Neural cell (in vitro differentiated cells): ENCODE results near the gene ACAD9. TPM values are rescaled to one million over a fixed set of nuclear protein-coding genes. Genes with fewer than 3 reads are reported as not detected.

ENCODE experiments used
- H2AFZ ChIP-seq: fragments of 200-600, 300-800 bp; sonication (generic), shearing (Covaris generic); 2 replicates; pipeline ENCODE4 v1.6.0; 2014; ENCODE audit warnings: low read depth, mild to moderate bottlenecking, antibody characterized with exemption, low read length, moderate library complexity
- H3F3A ChIP-seq: fragments of 200-600 bp; shearing (Covaris generic); 2 replicates; pipeline ENCODE4 v1.6.1; 2016; ENCODE audit warnings: mild to moderate bottlenecking, moderate library complexity, mixed read lengths, antibody characterized with exemption, low read length; ENCODE audit not compliant: insufficient read depth, poor library complexity, severe bottlenecking
- H3K27ac ChIP-seq: fragments of 200-600, 300-800 bp; sonication (generic), shearing (Covaris generic); 2 replicates; pipeline ENCODE4 v1.5.1; 2014; ENCODE audit warnings: mild to moderate bottlenecking, low read length, moderate library complexity
- H3K27me3 ChIP-seq: fragments of 300-800, 200-600 bp; sonication (generic), shearing (Covaris generic); 2 replicates; pipeline ENCODE4 v1.6.0; 2014; ENCODE audit warnings: mild to moderate bottlenecking, low read depth, low read length, moderate library complexity; ENCODE audit not compliant: insufficient read depth
- H3K36me3 ChIP-seq: fragments of 300-800, 200-600 bp; sonication (generic), shearing (Covaris generic); 2 replicates; pipeline ENCODE4 v1.5.1; 2014; ENCODE audit warnings: mild to moderate bottlenecking, antibody characterized with exemption, low read length, moderate library complexity; ENCODE audit not compliant: insufficient read depth
- H3K4me2 ChIP-seq: fragments of 300-800, 200-600 bp; sonication (generic), shearing (Covaris generic); 2 replicates; pipeline ENCODE4 v1.6.0; 2014; ENCODE audit warnings: mild to moderate bottlenecking, low read length
- H3K4me3 ChIP-seq: fragments of 300-800, 200-600 bp; sonication (generic), shearing (Covaris generic); 2 replicates; pipeline ENCODE4 v1.5.1; 2014; ENCODE audit warnings: mild to moderate bottlenecking, low read length, moderate library complexity
- H3K79me2 ChIP-seq: fragments of 200-600 bp; shearing (Covaris generic); replicated peaks from 2 replicates; pipeline ENCODE4 v1.6.0; 2014; ENCODE audit warnings: mild to moderate bottlenecking, low read length, moderate library complexity; ENCODE audit not compliant: insufficient read depth
- H3K9ac ChIP-seq: fragments of 300-800, 200-600 bp; sonication (generic), shearing (Covaris generic); 2 replicates; pipeline ENCODE4 v1.6.1; 2016; ENCODE audit warnings: mild to moderate bottlenecking, low read length, mixed read lengths
- H3K9me2 ChIP-seq: fragments of 200-600 bp; shearing (Covaris generic); 2 replicates; pipeline ENCODE4 v1.6.1; 2016; ENCODE audit warnings: mild to moderate bottlenecking, low read length, mixed read lengths; ENCODE audit not compliant: insufficient read depth
- H3K9me3 ChIP-seq: fragments of 200-600, 300-800 bp; sonication (generic), shearing (Covaris generic); 2 replicates; pipeline ENCODE4 v1.6.1; 2016; ENCODE audit warnings: mild to moderate bottlenecking, mixed run types, low read length, moderate library complexity, mixed read lengths
- H4K20me1 ChIP-seq: fragments of 200-600 bp; shearing (Covaris generic); 2 replicates; pipeline ENCODE4 v1.6.1; 2016; ENCODE audit warnings: mild to moderate bottlenecking, mixed run types; ENCODE audit not compliant: insufficient read depth
- EP300 ChIP-seq: fragments of 450-650 bp; conservative IDR thresholded peaks from 2 replicates; pipeline ENCODE4 v1.6.1; 2014; ENCODE audit warnings: antibody characterized with exemption, mild to moderate bottlenecking, moderate library complexity; ENCODE audit not compliant: poor library complexity, severe bottlenecking
- EZH2 ChIP-seq: fragments of 200-600, 300-800 bp; shearing (Covaris generic), sonication (generic); IDR thresholded peaks from 2 replicates; pipeline ENCODE4 v1.6.1; 2014; ENCODE audit warnings: antibody characterized with exemption, low read length, borderline replicate concordance, mild to moderate bottlenecking; ENCODE audit not compliant: insufficient read depth, poor library complexity, severe bottlenecking
- MXI1 ChIP-seq: fragments of 450-650 bp; conservative IDR thresholded peaks from 2 replicates; pipeline ENCODE4 v1.6.1; 2014; ENCODE audit warnings: antibody characterized with exemption, mild to moderate bottlenecking; ENCODE audit not compliant: poor library complexity, severe bottlenecking
- POLR2AphosphoS5 ChIP-seq: IDR thresholded peaks from 2 replicates; pipeline ENCODE4 v1.6.1; 2012
- RAD21 ChIP-seq: fragments of 450-650 bp; conservative IDR thresholded peaks from 2 replicates; pipeline ENCODE4 v1.6.1; 2014; ENCODE audit warnings: antibody characterized with exemption, mild to moderate bottlenecking, moderate library complexity
- SMC3 ChIP-seq: fragments of 450-650 bp; conservative IDR thresholded peaks from 2 replicates; pipeline ENCODE4 v1.6.1; 2014; ENCODE audit warnings: antibody characterized with exemption, mild to moderate bottlenecking, moderate library complexity; ENCODE audit not compliant: poor library complexity
- TAF1 ChIP-seq: IDR thresholded peaks from 2 replicates; pipeline ENCODE4 v1.6.1; 2012; ENCODE audit warnings: low read depth
- polyA plus RNA-seq: library from polyadenylated mRNA; depleted of rRNA; stranded (reverse); fragments of >200 nt; gene quantifications from 2 replicates; pipeline ENCODE4 v1.2.3, GENCODE V29; 2014
- TF ChIP-seq, protein P1 (sequence below): IDR thresholded peaks from 2 replicates; pipeline ENCODE4 v1.6.1; 2012; ENCODE audit warnings: borderline replicate concordance
- TF ChIP-seq, protein P2 (sequence below): fragments of 450-650 bp; IDR thresholded peaks from 2 replicates; pipeline ENCODE4 v1.5.1; 2014; ENCODE audit warnings: antibody characterized with exemption, mild to moderate bottlenecking, moderate library complexity; ENCODE audit not compliant: poor library complexity, severe bottlenecking

The ACAD9 gene
- polyA plus RNA-seq, 1 donor from 2014 or later = 33.5 TPM

DNA sequence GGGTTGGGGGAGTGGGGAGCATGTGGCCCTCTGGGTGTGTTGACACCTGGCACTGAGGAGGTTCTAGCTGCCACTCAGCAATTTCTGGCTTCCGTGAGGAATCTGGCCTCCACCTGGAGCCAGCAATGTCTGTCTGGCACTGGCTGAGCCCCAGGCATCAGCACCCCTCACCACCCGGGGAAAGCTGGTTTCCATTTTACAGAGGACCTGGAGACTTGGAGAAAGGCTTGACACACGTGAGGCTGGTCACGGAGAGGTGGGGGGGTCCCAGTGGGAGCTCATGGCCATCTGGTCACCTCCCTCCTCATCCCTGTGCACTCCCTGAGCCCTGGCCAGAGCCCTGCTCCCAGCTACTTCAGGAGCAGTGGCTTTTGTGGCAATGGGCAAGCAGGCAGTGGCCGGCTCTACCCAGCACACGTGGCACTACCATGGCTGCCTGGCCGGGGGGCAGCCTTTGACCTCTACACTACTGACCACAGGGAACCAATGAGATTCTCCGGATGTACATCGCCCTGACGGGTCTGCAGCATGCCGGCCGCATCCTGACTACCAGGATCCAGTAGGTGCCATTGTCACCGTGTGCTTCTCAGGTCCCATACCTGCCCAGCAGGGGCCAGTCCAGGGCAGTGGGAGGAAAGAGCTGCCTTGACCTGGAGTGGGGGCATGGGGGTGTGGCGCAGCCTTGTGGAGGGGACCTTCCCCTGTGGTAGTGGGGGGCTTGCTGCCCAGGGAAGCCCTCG is 28.5 kb downstream of the ACAD9 start:
- Histone ChIP-seq H3K27ac (no peak overlapping the region), H3K9me2 (no peaks in the 10 kb centered on the region), H3K36me3 (no peaks in the 10 kb centered on the region), H3K27me3 (no peaks in the 10 kb centered on the region), H3K9ac (no peak overlapping the region), H3K4me3 (no peak overlapping the region), H3F3A (no peaks in the 10 kb centered on the region), H4K20me1 (no peaks in the 10 kb centered on the region), H2AFZ (no peak overlapping the region), H3K79me2 (no peaks in the 10 kb centered on the region), H3K4me2 (no peak overlapping the region), H3K9me3 (no peaks in the 10 kb centered on the region)
- TF ChIP-seq EZH2 (no peak), TAF1 (no peak), RAD21 (no peak), POLR2AphosphoS5 (no peak), EP300 (no peak), SMC3 (no peak), MXI1 (no peak)
- TF ChIP-seq, protein P1, sequence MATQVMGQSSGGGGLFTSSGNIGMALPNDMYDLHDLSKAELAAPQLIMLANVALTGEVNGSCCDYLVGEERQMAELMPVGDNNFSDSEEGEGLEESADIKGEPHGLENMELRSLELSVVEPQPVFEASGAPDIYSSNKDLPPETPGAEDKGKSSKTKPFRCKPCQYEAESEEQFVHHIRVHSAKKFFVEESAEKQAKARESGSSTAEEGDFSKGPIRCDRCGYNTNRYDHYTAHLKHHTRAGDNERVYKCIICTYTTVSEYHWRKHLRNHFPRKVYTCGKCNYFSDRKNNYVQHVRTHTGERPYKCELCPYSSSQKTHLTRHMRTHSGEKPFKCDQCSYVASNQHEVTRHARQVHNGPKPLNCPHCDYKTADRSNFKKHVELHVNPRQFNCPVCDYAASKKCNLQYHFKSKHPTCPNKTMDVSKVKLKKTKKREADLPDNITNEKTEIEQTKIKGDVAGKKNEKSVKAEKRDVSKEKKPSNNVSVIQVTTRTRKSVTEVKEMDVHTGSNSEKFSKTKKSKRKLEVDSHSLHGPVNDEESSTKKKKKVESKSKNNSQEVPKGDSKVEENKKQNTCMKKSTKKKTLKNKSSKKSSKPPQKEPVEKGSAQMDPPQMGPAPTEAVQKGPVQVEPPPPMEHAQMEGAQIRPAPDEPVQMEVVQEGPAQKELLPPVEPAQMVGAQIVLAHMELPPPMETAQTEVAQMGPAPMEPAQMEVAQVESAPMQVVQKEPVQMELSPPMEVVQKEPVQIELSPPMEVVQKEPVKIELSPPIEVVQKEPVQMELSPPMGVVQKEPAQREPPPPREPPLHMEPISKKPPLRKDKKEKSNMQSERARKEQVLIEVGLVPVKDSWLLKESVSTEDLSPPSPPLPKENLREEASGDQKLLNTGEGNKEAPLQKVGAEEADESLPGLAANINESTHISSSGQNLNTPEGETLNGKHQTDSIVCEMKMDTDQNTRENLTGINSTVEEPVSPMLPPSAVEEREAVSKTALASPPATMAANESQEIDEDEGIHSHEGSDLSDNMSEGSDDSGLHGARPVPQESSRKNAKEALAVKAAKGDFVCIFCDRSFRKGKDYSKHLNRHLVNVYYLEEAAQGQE = no peak
- TF ChIP-seq, protein P2, sequence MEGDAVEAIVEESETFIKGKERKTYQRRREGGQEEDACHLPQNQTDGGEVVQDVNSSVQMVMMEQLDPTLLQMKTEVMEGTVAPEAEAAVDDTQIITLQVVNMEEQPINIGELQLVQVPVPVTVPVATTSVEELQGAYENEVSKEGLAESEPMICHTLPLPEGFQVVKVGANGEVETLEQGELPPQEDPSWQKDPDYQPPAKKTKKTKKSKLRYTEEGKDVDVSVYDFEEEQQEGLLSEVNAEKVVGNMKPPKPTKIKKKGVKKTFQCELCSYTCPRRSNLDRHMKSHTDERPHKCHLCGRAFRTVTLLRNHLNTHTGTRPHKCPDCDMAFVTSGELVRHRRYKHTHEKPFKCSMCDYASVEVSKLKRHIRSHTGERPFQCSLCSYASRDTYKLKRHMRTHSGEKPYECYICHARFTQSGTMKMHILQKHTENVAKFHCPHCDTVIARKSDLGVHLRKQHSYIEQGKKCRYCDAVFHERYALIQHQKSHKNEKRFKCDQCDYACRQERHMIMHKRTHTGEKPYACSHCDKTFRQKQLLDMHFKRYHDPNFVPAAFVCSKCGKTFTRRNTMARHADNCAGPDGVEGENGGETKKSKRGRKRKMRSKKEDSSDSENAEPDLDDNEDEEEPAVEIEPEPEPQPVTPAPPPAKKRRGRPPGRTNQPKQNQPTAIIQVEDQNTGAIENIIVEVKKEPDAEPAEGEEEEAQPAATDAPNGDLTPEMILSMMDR = no peak

DNA sequence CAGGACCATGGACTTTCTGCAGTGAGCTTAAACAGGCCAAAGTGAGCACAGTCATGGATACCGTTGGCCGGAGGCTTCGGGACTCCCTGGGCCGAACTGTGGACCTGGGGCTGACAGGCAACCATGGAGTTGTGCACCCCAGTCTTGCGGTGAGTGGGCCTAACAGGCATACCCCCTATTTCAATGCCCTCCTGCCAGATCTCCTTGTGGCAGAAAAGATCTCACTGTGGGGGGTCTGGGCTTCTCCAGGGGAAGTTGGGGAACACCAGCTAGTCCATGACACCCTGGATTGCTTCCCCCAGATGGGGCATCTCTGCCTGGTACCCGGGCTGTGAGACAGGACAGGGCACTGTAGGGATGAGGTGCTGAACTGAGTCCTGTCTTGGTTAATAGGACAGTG is 29.5 kb downstream of the ACAD9 start:
- no peak overlapping the region for H2AFZ ChIP-seq
- H3K27ac ChIP-seq = no peak overlapping the region
- H3K4me2 ChIP-seq = no peak overlapping the region
- H3F3A ChIP-seq = no peaks in the 10 kb centered on the region
- H3K9me3 ChIP-seq = no peaks in the 10 kb centered on the region
- H3K9ac ChIP-seq = no peak overlapping the region
- no peak overlapping the region for H3K4me3 ChIP-seq
- H3K27me3 ChIP-seq = no peaks in the 10 kb centered on the region
- no peak for TF ChIP-seq MXI1
- TF ChIP-seq TAF1 = no peak
- TF ChIP-seq EZH2 = no peak
- TF ChIP-seq, protein P2 = no peak
- TF ChIP-seq SMC3 = no peak
- TF ChIP-seq RAD21 = no peak
- TF ChIP-seq EP300 = no peak
- TF ChIP-seq POLR2AphosphoS5 = no peak
- TF ChIP-seq, protein P1 = no peak
- H3K79me2 ChIP-seq = no peaks in the 10 kb centered on the region
- H3K36me3 ChIP-seq = no peaks in the 10 kb centered on the region
- no peaks in the 10 kb centered on the region for H4K20me1 ChIP-seq
- H3K9me2 ChIP-seq = no peaks in the 10 kb centered on the region
